GM19468 (cell line): ENCODE results near the gene CEACAM1.
"Not testable (repeated sequence)": the region's sequence is repeated elsewhere in the genome, so short reads cannot be mapped to it uniquely, and the experiment has no call there.

Experiments used
- ATAC-seq: cut with Tn5 transposase; IDR thresholded peaks from one replicate; pipeline ENCODE4 v1.9.1; 2021; ENCODE audit warnings: mild to moderate bottlenecking, moderate library complexity, moderate number of reproducible peaks; ENCODE audit not compliant: unreplicated experiment; ENCODE audit errors: extremely low read depth

Gene CEACAM1

GRCh38 chr19:42515241-42515832 is 12.9 kb downstream of the CEACAM1 start:
- ATAC-seq: no peak

- no peak for ATAC-seq
Observed at GRCh38 chr19:42514449-42514848, 13.8 kb downstream of the CEACAM1 start.

GRCh38 chr19:42512743-42513304 is 15.5 kb downstream of the CEACAM1 start:
- no peak for ATAC-seq

- no peak for ATAC-seq
Observed at GRCh38 chr19:42512130-42512636, 16.1 kb downstream of the CEACAM1 start.

GRCh38 chr19:42511340-42511739 is 16.9 kb downstream of the CEACAM1 start:
- ATAC-seq: no peak

GRCh38 chr19:42508892-42509444 is 19.3 kb downstream of the CEACAM1 start:
- no peak for ATAC-seq

- ATAC-seq: no peak
Observed at GRCh38 chr19:42505066-42505465, 23.2 kb downstream of the CEACAM1 start.

- ATAC-seq: no peak
Observed at GRCh38 chr19:42501733-42502132, 26.5 kb downstream of the CEACAM1 start.

GRCh38 chr19:42501243-42501642 is 27.0 kb downstream of the CEACAM1 start:
- not testable (repeated sequence) for ATAC-seq

GRCh38 chr19:42498169-42498757 is 30.0 kb downstream of the CEACAM1 start:
- ATAC-seq: no peak

GRCh38 chr19:42497492-42498168 is 30.7 kb downstream of the CEACAM1 start:
- no peak for ATAC-seq

- ATAC-seq: no peak
Observed at GRCh38 chr19:42496460-42497133, 31.7 kb downstream of the CEACAM1 start.

- ATAC-seq: no peak
Observed at GRCh38 chr19:42495663-42496062, 32.6 kb downstream of the CEACAM1 start.

GRCh38 chr19:42494321-42494720 is 34.0 kb downstream of the CEACAM1 start:
- ATAC-seq: no peak

GRCh38 chr19:42488783-42489521 is 39.3 kb downstream of the CEACAM1 start:
- ATAC-seq: no peak

- no peak for ATAC-seq
Observed at GRCh38 chr19:42487798-42488178, 40.5 kb downstream of the CEACAM1 start.

GRCh38 chr19:42487032-42487797 is 41.1 kb downstream of the CEACAM1 start:
- ATAC-seq: no peak

GRCh38 chr19:42485036-42485435 is 43.2 kb downstream of the CEACAM1 start:
- ATAC-seq: not testable (repeated sequence)
